ENCODE data around the gene HBE1. TPM values are rescaled to one million over a fixed set of nuclear protein-coding genes. Genes with fewer than 3 reads are reported as not detected.

HBE1 gene
- total and polyA plus RNA-seq, 2 of the 8 experiments (the other 6 are each of a cell fraction or from before 2014, with no cell fraction given), result 0.39 TPM; not detected in 1

- H3K4ac ChIP-seq (replicated peaks; ENCODE audit: insufficient read length, low read depth, low read length), result no peak overlapping the region
- POLR2A ChIA-PET (ENCODE audit: partially characterized antibody), result no interaction called here
- no peak for TF ChIP-seq EGR1 (IDR thresholded peaks at IDR 0.05; ENCODE audit: borderline replicate concordance, low read depth, low read length)
- no peak for TF ChIP-seq SIX5 (IDR thresholded peaks at IDR 0.05; ENCODE audit: low read depth, low read length)
- no peak for TF ChIP-seq SP2 (IDR thresholded peaks at IDR 0.05; ENCODE audit: low read length)
- TF ChIP-seq SAP30 (IDR thresholded peaks at IDR 0.05; ENCODE audit: insufficient read depth, insufficient replicate concordance, low read length), result no peak
- TF ChIP-seq GABPA (IDR thresholded peaks at IDR 0.05; ENCODE audit: borderline replicate concordance, insufficient read depth, low read length), result no peak
- TF ChIP-seq SP4 (IDR thresholded peaks at IDR 0.05; ENCODE audit: low read length), result no peak
- TF ChIP-seq POU5F1 (IDR thresholded peaks at IDR 0.05; ENCODE audit: low read depth, low read length), result no peak
- TF ChIP-seq SP1 (IDR thresholded peaks at IDR 0.05; ENCODE audit: low read depth, low read length), result no peak
- no peak for TF ChIP-seq SIN3A (conservative IDR thresholded peaks at IDR 0.05 in 1 of 2, IDR thresholded peaks at IDR 0.05 in 1 of 2; ENCODE audit: low read depth in 1 of 2, low read length in 2 of 2)
- TF ChIP-seq CTCF (IDR thresholded peaks at IDR 0.05; ENCODE audit: control extremely low read depth in 1 of 3, insufficient read depth in 1 of 3, low read depth in 1 of 3, low read length in 3 of 3), result no peak
- TF ChIP-seq ASH2L (IDR thresholded peaks at IDR 0.05; ENCODE audit: low read length), result no peak
- no peak for TF ChIP-seq E2F6 (IDR thresholded peaks at IDR 0.05)
Measured at GRCh38 chr11:5284637-5285036, 14.9 kb upstream of the HBE1 start.

More at GRCh38 chr11:5284637-5285036, 14.9 kb upstream of the HBE1 start:
- whole genome bisulfite sequencing, 2 experiments (ENCODE audit: extremely low coverage in 1 of 2, insufficient coverage in 1 of 2, insufficient read length in 1 of 2, insufficient replicate concordance in 2 of 2, low coverage in 1 of 2, low lambda C conversion rate in 2 of 2, missing lambda C conversion rate in 1 of 2), result 100% methylated on average over 2 of the region's 2 CpGs; no CpG with 5 or more reads in 1 of the 2 experiments
- Histone ChIP-seq H3K9me3 (ENCODE audit: insufficient read depth in 2 of 2, low read depth in 1 of 2, low read length in 1 of 2) (no peaks in the 10 kb centered on the region), H3K4me3 (ENCODE audit: extremely low read depth in 1 of 4, insufficient read depth in 2 of 4, low read depth in 3 of 4, low read length in 4 of 4) (no peak overlapping the region), H2AFZ (ENCODE audit: low read length) (no peak overlapping the region), H3K79me2 (ENCODE audit: control insufficient read depth in 1 of 2, insufficient read depth in 2 of 2, low read length in 2 of 2) (no peaks in the 10 kb centered on the region), H3K23me2 (ENCODE audit: low read depth, low read length) (no peaks in the 10 kb centered on the region), H4K91ac (replicated peaks; ENCODE audit: insufficient read length, low read length) (no peak overlapping the region), H3K23ac (ENCODE audit: insufficient read length) (no peak overlapping the region), H2BK5ac (ENCODE audit: low read depth, low read length) (no peak overlapping the region), H3K18ac (ENCODE audit: extremely low read depth, low read length) (no peak overlapping the region), H3K27ac (ENCODE audit: low read depth, low read length) (no peak overlapping the region), H3K4me2 (ENCODE audit: insufficient read depth in 1 of 2, low read depth in 2 of 2, low read length in 2 of 2) (no peak overlapping the region), H2BK120ac (replicated peaks; ENCODE audit: low read depth, low read length) (no peak overlapping the region), H4K8ac (ENCODE audit: extremely low read depth, insufficient read depth, low read length) (no peak overlapping the region), H2BK12ac (ENCODE audit: low read depth, low read length) (no peak overlapping the region), H2BK15ac (ENCODE audit: low read length) (no peak overlapping the region), H2AK5ac (ENCODE audit: low read depth, low read length) (no peak overlapping the region), H3K79me1 (ENCODE audit: low read depth, low read length) (0 out of 2 replicates have a peak, but pooled peaks cover 2% of the 10 kb centered on the region), H3K27me3 (replicated peaks in 1 of 4; ENCODE audit: control insufficient read depth in 3 of 4, extremely low read depth in 1 of 4, insufficient read depth in 3 of 4, low read length in 3 of 4) (no peaks in the 10 kb centered on the region), H3K9ac (replicated peaks in 1 of 4; ENCODE audit: extremely low read depth in 1 of 4, low read depth in 3 of 4, low read length in 3 of 4) (no peak overlapping the region), H4K5ac (ENCODE audit: insufficient read length, low read depth, low read length) (no peak overlapping the region), H3K36me3 (ENCODE audit: control insufficient read depth in 2 of 4, insufficient read depth in 4 of 4, low read length in 3 of 4) (no peaks in the 10 kb centered on the region), H3K14ac (ENCODE audit: insufficient read length) (no peak overlapping the region), H3K4me1 (replicated peaks in 1 of 4; ENCODE audit: control insufficient read depth in 3 of 4, insufficient read depth in 4 of 4, low read length in 3 of 4) (no peaks in the 10 kb centered on the region), H4K20me1 (replicated peaks in 1 of 2; ENCODE audit: control insufficient read depth in 1 of 2, insufficient read depth in 2 of 2, low read length in 2 of 2) (no peaks in the 10 kb centered on the region), H3K56ac (replicated peaks; ENCODE audit: insufficient read length, low read depth, low read length) (no peak overlapping the region), H2BK20ac (ENCODE audit: low read length) (no peak overlapping the region)
- CTCF ChIA-PET (ENCODE audit: partially characterized antibody), result no interaction called here
- no peak for DNase-seq (ENCODE audit: low read depth in 1 of 2, low spot score in 2 of 2)
- FAIRE-seq, result no peak

All from H1 (cell line).